CD14-positive monocyte (primary cell): ENCODE results near the gene BCAR3. TPM values are rescaled to one million over a fixed set of nuclear protein-coding genes. Genes with fewer than 3 reads are reported as not detected.

Source experiments
- DNase-seq, 3 donors: peaks; one replicate each; pipeline ENCODE4 v3.0.0-alpha.2; 2011 to 2022
- H2AFZ ChIP-seq: 2 replicates; pipeline ENCODE4 v1.6.0; 2012; ENCODE audit warnings: mild to moderate bottlenecking, low read depth, low read length, inconsistent platforms; ENCODE audit not compliant: insufficient read depth, poor library complexity, severe bottlenecking
- H3K27ac ChIP-seq, 2 donors: 1 replicate in 1 of 2; 2 replicates in 1 of 2; pipeline ENCODE4 v1.5.1; 2012 to 2013; ENCODE audit warnings: low read length in 2 of 2, control low read depth in 1 of 2, inconsistent platforms in 1 of 2, low read depth in 1 of 2, mild to moderate bottlenecking in 1 of 2
- H3K27me3 ChIP-seq, 2 donors: one replicate each; pipeline versions ENCODE4 v1.6.0 to v1.6.1; 2011 to 2013; ENCODE audit warnings: low read length in 2 of 2; ENCODE audit not compliant: control insufficient read depth in 2 of 2, insufficient read depth in 2 of 2
- H3K36me3 ChIP-seq, 2 donors: replicated peaks in 1 of 2; 1 replicate in 1 of 2; 2 replicates in 1 of 2; pipeline versions ENCODE4 v1.5.1 to v1.6.1; 2012 to 2013; ENCODE audit warnings: low read length in 2 of 2, control low read depth in 1 of 2, inconsistent platforms in 1 of 2, mild to moderate bottlenecking in 1 of 2; ENCODE audit not compliant: insufficient read depth in 2 of 2, control insufficient read depth in 1 of 2
- H3K4me1 ChIP-seq, 2 donors: 1 replicate in 1 of 2; 2 replicates in 1 of 2; pipeline versions ENCODE4 v1.5.1 to v1.6.1; 2012 to 2013; ENCODE audit warnings: low read length in 2 of 2, control low read depth in 1 of 2, inconsistent platforms in 1 of 2, mild to moderate bottlenecking in 1 of 2, moderate library complexity in 1 of 2; ENCODE audit not compliant: insufficient read depth in 2 of 2, control insufficient read depth in 1 of 2
- H3K4me2 ChIP-seq: replicated peaks from 2 replicates; pipeline ENCODE3; 2012; ENCODE audit warnings: low read length, moderate library complexity, mild to moderate bottlenecking; ENCODE audit not compliant: poor library complexity, severe bottlenecking; ENCODE audit errors: extremely low read depth
- H3K4me3 ChIP-seq, 3 experiments: fragments of 200-600 bp in 1 of 3; sonication (generic) in 1 of 3; replicated peaks in 1 of 3; 1 replicate in 2 of 3; 2 replicates in 1 of 3; pipeline ENCODE4 v1.5.1; 2011 to 2013; ENCODE audit warnings: low read length in 3 of 3, mild to moderate bottlenecking in 3 of 3, control low read depth in 2 of 3, low read depth in 2 of 3, inconsistent platforms in 1 of 3, moderate library complexity in 1 of 3
- H3K79me2 ChIP-seq: 2 replicates; pipeline ENCODE4 v1.6.0; 2012; ENCODE audit warnings: mild to moderate bottlenecking, control low read depth, inconsistent platforms, low read length, moderate library complexity; ENCODE audit not compliant: insufficient read depth
- H3K9ac ChIP-seq: 2 replicates; pipeline ENCODE4 v1.6.0; 2017; ENCODE audit warnings: low read length, mild to moderate bottlenecking; ENCODE audit not compliant: insufficient read depth, poor library complexity, severe bottlenecking
- H3K9me3 ChIP-seq, 2 donors: replicated peaks in 1 of 2; 1 replicate in 1 of 2; 2 replicates in 1 of 2; pipeline versions ENCODE4 v1.5.1 to v1.6.1; 2012 to 2013; ENCODE audit warnings: low read length in 2 of 2, control low read depth in 1 of 2; ENCODE audit not compliant: control insufficient read depth in 1 of 2, insufficient read depth in 1 of 2
- H4K20me1 ChIP-seq: 2 replicates; pipeline ENCODE4 v1.6.0; 2012; ENCODE audit warnings: mild to moderate bottlenecking, low read length, control low read depth, moderate library complexity; ENCODE audit not compliant: insufficient read depth
- H3K27ac Mint-ChIP-seq, 7 donors: one replicate each; pipeline ENCODE4 v1.8.0; 2020; ENCODE audit warnings: mild to moderate bottlenecking in 7 of 7, mixed read lengths in 7 of 7, moderate library complexity in 6 of 7, inconsistent platforms in 2 of 7
- H3K27me3 Mint-ChIP-seq, 3 donors: one replicate each; pipeline ENCODE4 v1.8.0; 2021 to 2022; ENCODE audit warnings: low read depth in 3 of 3, mild to moderate bottlenecking in 3 of 3, mixed read lengths in 3 of 3, moderate library complexity in 3 of 3, inconsistent platforms in 1 of 3
- H3K36me3 Mint-ChIP-seq, 2 donors: one replicate each; pipeline ENCODE4 v1.8.0; 2020; ENCODE audit warnings: mixed read lengths in 2 of 2, inconsistent platforms in 1 of 2, mild to moderate bottlenecking in 1 of 2
- H3K4me1 Mint-ChIP-seq: one replicate; pipeline ENCODE4 v1.8.0; 2020; ENCODE audit warnings: mild to moderate bottlenecking, mixed read lengths
- H3K4me3 Mint-ChIP-seq, 2 donors: one replicate each; pipeline ENCODE4 v1.8.0; 2020; ENCODE audit warnings: mild to moderate bottlenecking in 2 of 2, mixed read lengths in 2 of 2, moderate library complexity in 1 of 2
- H3K9me3 Mint-ChIP-seq, 7 donors: one replicate each; pipeline ENCODE4 v1.8.0; 2020 to 2022; ENCODE audit warnings: mixed read lengths in 7 of 7, mild to moderate bottlenecking in 6 of 7, moderate library complexity in 6 of 7, inconsistent platforms in 2 of 7
- WGBS: methylation state at CpG from one replicate; pipeline ENCODE4 v1.1.5; 2013; ENCODE audit warnings: missing lambda C conversion rate; ENCODE audit not compliant: insufficient coverage; 5-methylcytosine and 5-hydroxymethylcytosine counted together
- intact Hi-C, 2 donors: fragments of 100-400 bp; cut with micrococcal nuclease; formaldehyde crosslinking; loops; one replicate each; pipeline versions ENCODE4 v1.15.0 to v1.15.1; 2023
- polyA plus RNA-seq, 3 donors: library from polyadenylated mRNA; depleted of rRNA in 1 of 3; unstranded in 2 of 3; stranded (reverse) in 1 of 3; fragments of 300-500 nt in 2 of 3; fragments of >200 nt in 1 of 3; fragmentation: Illumina TruSeq in 2 of 3; gene quantifications; 1 replicate in 2 of 3; 2 replicates in 1 of 3; pipeline ENCODE4 v1.2.3, GENCODE V29; 2012 to 2021
- TF ChIP-seq, protein P1 (sequence below): fragments of 200-600 bp; IDR thresholded peaks from one replicate; pipeline ENCODE4 v1.8.0; 2022; ENCODE audit warnings: antibody characterized with exemption, mild to moderate bottlenecking

Gene BCAR3
- polyA plus RNA-seq, 3 donors = 0.05 to 0.41 TPM; not detected in 1

DNA sequence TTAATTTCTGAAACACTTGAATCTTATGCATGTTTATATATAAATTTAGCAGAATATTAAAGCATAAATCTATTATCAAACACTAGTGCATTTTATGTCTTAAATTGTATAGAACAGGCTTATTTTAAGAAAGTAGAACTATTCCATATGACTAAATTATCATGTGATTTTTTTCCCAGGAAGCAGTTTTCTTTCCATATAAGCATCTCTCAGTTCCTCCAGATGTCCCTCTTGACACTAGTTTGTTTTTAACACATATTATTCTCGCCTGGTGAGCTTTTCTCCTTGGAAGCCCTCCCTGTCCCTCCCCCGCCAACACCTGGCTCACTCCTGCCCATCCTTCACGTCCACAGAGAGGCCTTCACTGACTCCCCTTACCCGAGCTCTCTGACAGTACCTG is 48.3 kb upstream of the BCAR3 start:
- no peak overlapping the region for H3K4me2 ChIP-seq
- no peak overlapping the region for H3K4me3 Mint-ChIP-seq
- TF ChIP-seq, protein P1, sequence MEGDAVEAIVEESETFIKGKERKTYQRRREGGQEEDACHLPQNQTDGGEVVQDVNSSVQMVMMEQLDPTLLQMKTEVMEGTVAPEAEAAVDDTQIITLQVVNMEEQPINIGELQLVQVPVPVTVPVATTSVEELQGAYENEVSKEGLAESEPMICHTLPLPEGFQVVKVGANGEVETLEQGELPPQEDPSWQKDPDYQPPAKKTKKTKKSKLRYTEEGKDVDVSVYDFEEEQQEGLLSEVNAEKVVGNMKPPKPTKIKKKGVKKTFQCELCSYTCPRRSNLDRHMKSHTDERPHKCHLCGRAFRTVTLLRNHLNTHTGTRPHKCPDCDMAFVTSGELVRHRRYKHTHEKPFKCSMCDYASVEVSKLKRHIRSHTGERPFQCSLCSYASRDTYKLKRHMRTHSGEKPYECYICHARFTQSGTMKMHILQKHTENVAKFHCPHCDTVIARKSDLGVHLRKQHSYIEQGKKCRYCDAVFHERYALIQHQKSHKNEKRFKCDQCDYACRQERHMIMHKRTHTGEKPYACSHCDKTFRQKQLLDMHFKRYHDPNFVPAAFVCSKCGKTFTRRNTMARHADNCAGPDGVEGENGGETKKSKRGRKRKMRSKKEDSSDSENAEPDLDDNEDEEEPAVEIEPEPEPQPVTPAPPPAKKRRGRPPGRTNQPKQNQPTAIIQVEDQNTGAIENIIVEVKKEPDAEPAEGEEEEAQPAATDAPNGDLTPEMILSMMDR = no peak
- no peak overlapping the region for H2AFZ ChIP-seq
- H4K20me1 ChIP-seq = no peaks in the 10 kb centered on the region
- H3K79me2 ChIP-seq = no peaks in the 10 kb centered on the region
- no peak overlapping the region for H3K27ac Mint-ChIP-seq
- 88% methylated on average over 3 of the region's 4 CpGs for WGBS
- H3K4me1 Mint-ChIP-seq = peaks cover 4% of the 10 kb centered on the region
- H3K27ac ChIP-seq = no peak overlapping the region
- no peak overlapping the region for H3K9ac ChIP-seq
- no peaks in the 10 kb centered on the region for H3K36me3 ChIP-seq
- H3K9me3 Mint-ChIP-seq = peaks cover 0 to 2% (median 0%) of the 10 kb centered on the region in 7 donors
- H3K36me3 Mint-ChIP-seq = no peaks in the 10 kb centered on the region
- no peaks in the 10 kb centered on the region for H3K9me3 ChIP-seq
- DNase-seq = no peak
- peaks cover 0 to 6% of the 10 kb centered on the region in 2 donors for H3K4me1 ChIP-seq
- no peaks in the 10 kb centered on the region for H3K27me3 ChIP-seq
- H3K27me3 Mint-ChIP-seq = peaks cover 2 to 6% (median 2%) of the 10 kb centered on the region in 3 donors
- intact Hi-C loops = loop anchor here in 1 of 2 donors (10.0 kb wide), 1 partner anchor 55 kb away; no protein-coding TSS in a partner anchor
- no peak overlapping the region for H3K4me3 ChIP-seq

DNA sequence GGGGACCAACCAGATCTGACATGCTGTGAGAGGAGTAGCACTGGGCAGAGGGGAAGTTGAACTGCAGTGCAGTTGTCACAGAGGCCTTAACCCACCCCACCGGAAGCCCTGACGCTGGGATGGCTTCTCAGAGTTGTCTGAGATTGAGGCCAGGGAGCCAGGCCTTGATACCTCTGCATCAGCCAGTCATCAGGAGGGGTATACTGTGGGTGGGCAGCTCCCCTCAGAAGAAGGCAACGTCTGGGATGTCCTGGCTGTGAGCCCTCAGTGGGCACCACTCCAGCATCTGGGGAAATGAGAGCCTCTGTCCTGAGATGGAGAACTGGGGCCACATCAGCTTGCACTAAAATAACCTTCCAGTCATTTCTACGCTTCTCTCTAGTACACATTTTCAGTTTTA is 47.9 kb upstream of the BCAR3 start:
- no peaks in the 10 kb centered on the region for H3K27me3 ChIP-seq
- H3K36me3 ChIP-seq = no peaks in the 10 kb centered on the region
- peaks cover 4% of the 10 kb centered on the region for H3K4me1 Mint-ChIP-seq
- no peak for DNase-seq
- H3K27ac Mint-ChIP-seq = no peak overlapping the region
- 71% methylated on average over 1 of the region's 4 CpGs for WGBS
- intact Hi-C loops = loop anchor here in 1 of 2 donors (10.0 kb wide), 1 partner anchor 55 kb away; no protein-coding TSS in a partner anchor
- peaks cover 0 to 2% (median 0%) of the 10 kb centered on the region in 7 donors for H3K9me3 Mint-ChIP-seq
- H3K9ac ChIP-seq = no peak overlapping the region
- H3K4me1 ChIP-seq = peaks cover 0 to 6% of the 10 kb centered on the region in 2 donors
- TF ChIP-seq, protein P1 = no peak
- H3K27ac ChIP-seq = no peak overlapping the region
- H3K79me2 ChIP-seq = no peaks in the 10 kb centered on the region
- H3K9me3 ChIP-seq = no peaks in the 10 kb centered on the region
- H2AFZ ChIP-seq = no peak overlapping the region
- H3K4me3 ChIP-seq = no peak overlapping the region
- H3K4me3 Mint-ChIP-seq = no peak overlapping the region
- peaks cover 2 to 6% (median 2%) of the 10 kb centered on the region in 3 donors for H3K27me3 Mint-ChIP-seq
- H3K4me2 ChIP-seq = no peak overlapping the region
- no peaks in the 10 kb centered on the region for H4K20me1 ChIP-seq
- H3K36me3 Mint-ChIP-seq = no peaks in the 10 kb centered on the region
